ENCODE results near the gene GSTA4. TPM values are rescaled to one million over a fixed set of nuclear protein-coding genes. Genes with fewer than 3 reads are reported as not detected.
"Not testable (repeated sequence)": the region's sequence is repeated elsewhere in the genome, so short reads cannot be mapped to it uniquely, and the experiment has no call there.

Gene GSTA4
- total RNA-seq, 1 experiment from 2014 or later: 20.9 TPM

- TF ChIP-seq EZH2 (IDR thresholded peaks at IDR 0.05; ENCODE audit: low read length, unreplicated experiment): no peak
- TF ChIP-seq EZH2phosphoT487 (IDR thresholded peaks at IDR 0.05; ENCODE audit: borderline replicate concordance, low read length): no peak
- TF ChIP-seq CTCF (conservative IDR thresholded peaks at IDR 0.05; ENCODE audit: low read depth, low read length): no peak
- no peaks in the 10 kb centered on the region for H3K9me2 ChIP-seq (replicated peaks; ENCODE audit: low read length)
- H3F3A ChIP-seq (ENCODE audit: low read length, unreplicated experiment): no peaks in the 10 kb centered on the region
- peaks cover 14% of the 10 kb centered on the region for H3K36me3 ChIP-seq (ENCODE audit: low read depth, low read length)
- no peaks in the 10 kb centered on the region for H4K20me1 ChIP-seq (ENCODE audit: low read length)
- H3K27ac ChIP-seq (ENCODE audit: low read length): no peak overlapping the region
- no peaks in the 10 kb centered on the region for H3K79me2 ChIP-seq (ENCODE audit: low read length)
- CTCF ChIA-PET: interaction anchor here (0.7 kb wide), 1 partner anchor 15 kb away, joined by 3 read pairs; no protein-coding TSS in a partner anchor
- intact Hi-C loops (cut with micrococcal nuclease): no loop called here
- POLR2A ChIA-PET (ENCODE audit: unreplicated experiment): no interaction called here
- H3K9ac ChIP-seq (ENCODE audit: low read length): no peak overlapping the region
- BruUV-seq (replicated peaks): no TSS peak
- H3K27me3 ChIP-seq (ENCODE audit: low read length): no peaks in the 10 kb centered on the region
- H3K4me1 ChIP-seq (ENCODE audit: insufficient read depth, low read length): peaks cover 18% of the 10 kb centered on the region
- DNase-seq (no peak), ATAC-seq (no peak)
- H3K4me3 ChIP-seq (ENCODE audit: low read length): no peak overlapping the region
- no peaks in the 10 kb centered on the region for H3K9me3 ChIP-seq (ENCODE audit: low read length)
- H2AFZ ChIP-seq (ENCODE audit: low read length): no peak overlapping the region
- H3K4me2 ChIP-seq (ENCODE audit: low read length): no peak overlapping the region
Observed at GRCh38 chr6:53009056-53009455, 14.0 kb upstream of the GSTA4 start.

GRCh38 chr6:53008192-53008687 is 13.2 kb upstream of the GSTA4 start:
- POLR2A ChIA-PET (ENCODE audit: unreplicated experiment); H4K20me1 ChIP-seq (ENCODE audit: low read length); H3F3A ChIP-seq (ENCODE audit: low read length, unreplicated experiment); H3K9ac ChIP-seq (ENCODE audit: low read length); H2AFZ ChIP-seq (ENCODE audit: low read length); CTCF ChIA-PET; H3K9me2 ChIP-seq (replicated peaks; ENCODE audit: low read length); DNase-seq; H3K4me3 ChIP-seq (ENCODE audit: low read length); H3K4me2 ChIP-seq (ENCODE audit: low read length); H3K27ac ChIP-seq (ENCODE audit: low read length); intact Hi-C loops (cut with micrococcal nuclease); BruUV-seq (replicated peaks); H3K9me3 ChIP-seq (ENCODE audit: low read length); ATAC-seq; H3K79me2 ChIP-seq (ENCODE audit: low read length); H3K27me3 ChIP-seq (ENCODE audit: low read length); H3K36me3 ChIP-seq (ENCODE audit: low read depth, low read length): not testable (repeated sequence)
- peaks cover 18% of the 10 kb centered on the region for H3K4me1 ChIP-seq (ENCODE audit: insufficient read depth, low read length)

- DNase-seq (no peak), ATAC-seq (no peak)
- Histone ChIP-seq H3K79me2 (ENCODE audit: low read length) (no peaks in the 10 kb centered on the region), H3F3A (ENCODE audit: low read length, unreplicated experiment) (no peaks in the 10 kb centered on the region), H3K9me3 (ENCODE audit: low read length) (no peaks in the 10 kb centered on the region), H2AFZ (ENCODE audit: low read length) (no peak overlapping the region), H3K27me3 (ENCODE audit: low read length) (no peaks in the 10 kb centered on the region), H3K4me2 (ENCODE audit: low read length) (no peak overlapping the region), H3K4me3 (ENCODE audit: low read length) (no peak overlapping the region), H3K4me1 (ENCODE audit: insufficient read depth, low read length) (no peaks in the 10 kb centered on the region), H3K9me2 (replicated peaks; ENCODE audit: low read length) (no peaks in the 10 kb centered on the region), H3K36me3 (ENCODE audit: low read depth, low read length) (peaks cover 6% of the 10 kb centered on the region; the same call in 1 of the 2 replicates), H4K20me1 (ENCODE audit: low read length) (no peaks in the 10 kb centered on the region), H3K27ac (ENCODE audit: low read length) (no peak overlapping the region), H3K9ac (ENCODE audit: low read length) (no peak overlapping the region)
- intact Hi-C loops (cut with micrococcal nuclease): no loop called here
- TF ChIP-seq EZH2phosphoT487 (IDR thresholded peaks at IDR 0.05; ENCODE audit: borderline replicate concordance, low read length) (no peak), EZH2 (IDR thresholded peaks at IDR 0.05; ENCODE audit: low read length, unreplicated experiment) (no peak), CTCF (conservative IDR thresholded peaks at IDR 0.05; ENCODE audit: low read depth, low read length) (no peak)
- ChIA-PET POLR2A (ENCODE audit: unreplicated experiment) (no interaction called here), CTCF (no interaction called here)
- no TSS peak for BruUV-seq (replicated peaks)
Observed at GRCh38 chr6:53005663-53006250, 10.7 kb upstream of the GSTA4 start.
